Superior temporal gyrus (tissue), 1 donor: ENCODE data around the gene ADGRG4.

ENCODE experiments used
- DNase-seq: peaks from one replicate; pipeline ENCODE4 v3.0.0-alpha.2; 2016; ENCODE audit errors: extremely low spot score

ADGRG4 gene

GRCh38 chrX:136304493-136304892 lies 3.7 kb downstream of the ADGRG4 start:
- no peak for DNase-seq

- no peak for DNase-seq
These were observed 5.4 kb downstream of the ADGRG4 start for GRCh38 chrX:136306182-136306581.

DNA sequence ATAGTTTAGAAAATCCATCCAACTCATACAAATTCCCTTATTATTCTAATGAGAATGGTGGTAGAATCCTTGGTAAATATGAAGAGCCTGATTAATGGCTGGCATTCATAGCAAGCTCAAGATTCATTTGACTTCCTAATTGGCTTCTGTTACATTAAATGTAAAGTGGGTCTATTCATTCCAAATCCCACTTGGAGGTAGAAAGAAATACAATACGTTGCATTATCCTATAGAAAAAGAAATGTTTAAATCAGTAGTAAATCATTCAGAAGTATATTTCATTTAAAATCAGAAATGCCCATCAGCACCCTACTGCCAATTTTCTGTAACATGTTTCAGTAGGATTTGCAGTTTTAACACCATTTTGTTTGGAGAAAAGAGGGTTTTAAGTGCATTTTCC lies 6.7 kb downstream of the ADGRG4 start:
- no peak for DNase-seq

GRCh38 chrX:136310411-136310810 lies 9.6 kb downstream of the ADGRG4 start:
- no peak for DNase-seq

- DNase-seq: no peak
These were observed 17.4 kb downstream of the ADGRG4 start for GRCh38 chrX:136318156-136318555.

GRCh38 chrX:136318895-136319597 lies 18.3 kb downstream of the ADGRG4 start:
- DNase-seq: no peak

GRCh38 chrX:136319600-136319999 lies 18.8 kb downstream of the ADGRG4 start:
- DNase-seq: no peak

GRCh38 chrX:136321532-136321931 lies 20.8 kb downstream of the ADGRG4 start:
- DNase-seq: no peak

- no peak for DNase-seq
These were observed 21.3 kb downstream of the ADGRG4 start for GRCh38 chrX:136322064-136322463.

DNA sequence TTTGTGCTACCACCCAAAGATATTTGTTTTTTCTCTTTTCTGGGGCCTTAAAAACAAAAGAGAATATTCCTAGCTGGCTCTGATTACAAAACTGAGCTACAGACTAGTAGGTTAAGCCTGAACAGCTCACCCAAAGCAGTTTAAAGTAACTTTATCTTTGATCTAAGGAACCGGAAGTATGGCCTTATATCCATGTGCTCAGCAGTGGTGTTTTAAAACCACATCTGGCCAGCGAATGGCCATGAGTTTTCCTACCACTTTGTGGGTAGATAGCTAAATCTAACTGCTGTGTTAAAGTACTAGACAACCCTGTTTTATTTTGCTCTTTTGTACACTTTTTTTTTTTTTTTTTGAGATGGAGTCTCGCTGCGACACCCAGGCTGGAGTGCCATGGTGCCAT lies 24.6 kb downstream of the ADGRG4 start:
- DNase-seq: no peak

GRCh38 chrX:136328933-136329332 lies 28.2 kb downstream of the ADGRG4 start:
- no peak for DNase-seq

DNA sequence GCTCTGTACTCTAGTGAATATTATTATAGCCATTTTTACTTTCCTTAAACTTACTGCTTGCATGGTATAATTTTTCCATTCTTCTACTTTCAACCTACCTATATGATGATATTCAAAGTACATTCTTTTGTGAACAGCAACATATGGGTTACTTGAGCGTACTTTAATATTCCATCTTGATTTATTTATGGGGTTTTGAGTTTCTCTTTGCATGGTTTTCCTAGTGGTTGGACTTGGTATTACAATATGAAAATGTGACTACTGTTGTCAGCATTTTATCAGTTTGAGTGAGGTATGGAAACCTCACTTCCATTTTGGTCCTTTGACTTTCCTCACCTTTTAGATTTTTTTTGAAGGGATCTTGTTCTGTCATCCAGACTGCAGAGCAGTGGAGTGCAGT lies 35.9 kb downstream of the ADGRG4 start:
- DNase-seq: no peak

DNA sequence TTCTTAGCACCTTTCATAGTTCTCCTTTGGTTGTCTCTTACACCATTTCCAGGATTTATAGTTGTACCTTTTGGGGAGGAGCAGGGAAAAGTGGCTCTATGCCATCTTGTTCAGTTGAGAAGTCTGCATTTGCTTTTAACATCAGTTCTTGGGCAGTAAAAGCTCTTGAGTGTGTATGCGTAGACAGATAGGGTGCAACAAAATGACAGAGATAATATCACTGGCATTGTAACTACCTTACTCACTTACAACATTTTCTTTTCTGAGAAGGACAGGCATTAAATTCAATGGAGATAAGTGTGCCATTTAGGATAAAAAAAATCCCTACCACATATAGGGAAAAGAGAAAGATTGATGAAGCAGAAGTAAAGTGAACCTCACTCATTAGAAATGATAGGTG lies 38.9 kb downstream of the ADGRG4 start:
- DNase-seq: no peak

DNA sequence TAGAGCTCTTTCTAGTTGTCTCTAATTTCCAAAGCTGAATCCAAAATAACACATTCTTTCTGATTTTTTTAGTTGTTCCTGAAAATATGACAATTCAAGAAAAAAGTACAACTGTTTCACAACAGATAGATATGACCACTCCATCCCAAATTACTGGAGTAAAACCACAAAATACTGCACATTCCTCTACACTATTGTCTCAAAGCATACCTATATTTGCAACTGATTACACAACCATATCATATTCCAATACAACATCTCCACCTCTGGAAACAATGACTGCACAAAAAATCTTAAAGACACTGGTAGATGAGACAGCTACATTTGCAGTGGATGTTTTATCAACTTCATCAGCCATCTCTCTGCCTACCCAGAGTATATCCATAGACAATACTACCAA lies 43.6 kb downstream of the ADGRG4 start:
- no peak for DNase-seq

DNA sequence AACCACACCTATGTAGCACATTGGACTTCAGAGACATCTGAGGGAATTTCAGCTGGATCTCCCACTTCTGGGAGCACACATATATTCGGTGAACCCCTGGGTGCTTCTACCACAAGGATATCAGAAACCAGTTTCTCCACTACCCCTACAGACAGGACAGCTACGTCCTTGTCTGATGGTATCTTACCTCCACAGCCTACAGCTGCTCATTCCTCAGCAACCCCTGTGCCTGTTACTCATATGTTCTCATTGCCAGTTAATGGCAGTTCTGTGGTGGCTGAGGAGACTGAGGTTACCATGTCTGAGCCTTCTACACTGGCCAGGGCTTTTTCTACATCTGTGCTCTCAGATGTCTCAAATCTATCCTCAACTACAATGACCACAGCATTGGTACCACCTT lies 45.7 kb downstream of the ADGRG4 start:
- DNase-seq: no peak

- no peak for DNase-seq
These were observed 46.9 kb downstream of the ADGRG4 start for GRCh38 chrX:136347706-136348105.

DNA sequence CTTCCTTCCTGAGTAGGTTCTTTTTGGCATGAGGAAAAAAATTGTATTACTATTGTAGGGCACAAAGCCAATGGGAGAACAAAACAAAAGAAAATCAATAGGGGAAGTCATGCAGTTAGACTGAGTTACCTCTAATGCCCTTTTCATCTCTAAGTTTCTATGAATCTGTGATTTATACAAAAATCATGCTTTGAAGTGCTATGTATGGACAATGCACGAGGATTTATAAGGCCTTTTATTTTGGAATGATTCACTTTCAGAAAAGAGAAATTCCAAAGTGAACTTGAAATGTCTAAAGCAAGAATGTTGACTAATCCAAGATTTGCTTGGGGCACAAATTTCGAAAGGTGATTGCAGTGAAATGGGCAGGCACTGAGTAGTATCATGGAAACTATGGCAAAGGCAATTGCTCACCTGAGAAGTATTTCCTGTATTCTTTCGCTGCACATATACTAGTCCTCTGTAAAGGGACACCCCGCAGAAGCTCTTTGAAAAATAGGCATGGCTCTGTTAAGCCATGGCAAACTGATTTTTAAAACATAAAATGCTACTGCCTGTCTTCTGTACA lies 52.8 kb downstream of the ADGRG4 start:
- no peak for DNase-seq

DNA sequence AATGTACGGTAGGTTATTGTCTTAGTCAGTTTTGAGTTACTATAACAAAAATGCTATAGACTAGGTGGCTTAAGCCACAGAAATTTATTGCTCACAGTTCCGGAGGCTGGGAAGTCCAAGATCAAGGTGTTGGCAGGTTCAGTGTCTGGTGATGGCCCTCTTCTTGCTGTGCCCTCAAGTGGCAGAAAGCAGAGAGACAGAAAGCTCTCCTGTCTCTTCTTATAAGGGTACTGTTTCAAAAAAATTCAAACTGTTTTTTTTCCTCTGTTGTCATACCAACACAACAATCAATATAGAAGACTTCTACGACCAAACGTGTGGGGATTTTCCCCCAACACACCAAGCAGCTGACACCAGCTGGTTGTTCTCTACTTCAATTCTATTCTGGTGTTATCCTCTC lies 53.4 kb downstream of the ADGRG4 start:
- no peak for DNase-seq

GRCh38 chrX:136369377-136369776 lies 68.6 kb downstream of the ADGRG4 start:
- no peak for DNase-seq

DNA sequence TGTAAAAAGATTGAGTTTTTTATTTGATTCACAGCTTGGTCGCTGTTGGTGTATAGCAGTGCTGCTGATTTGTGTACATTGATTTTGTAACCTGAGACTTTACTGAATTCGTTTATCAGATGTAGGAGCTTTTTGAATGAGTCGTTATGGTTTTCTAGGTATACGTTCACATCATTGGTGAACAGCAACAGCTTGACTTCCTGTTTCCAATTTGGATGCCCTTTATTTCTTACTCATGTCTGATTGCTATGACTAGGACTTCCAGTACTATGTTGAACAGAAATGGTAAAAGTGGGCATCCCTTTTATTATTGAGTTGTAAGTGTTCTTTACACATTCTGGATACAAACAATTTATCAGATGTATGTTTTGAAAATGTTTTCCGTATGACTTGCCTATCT lies 76.0 kb downstream of the ADGRG4 start:
- DNase-seq: no peak

DNA sequence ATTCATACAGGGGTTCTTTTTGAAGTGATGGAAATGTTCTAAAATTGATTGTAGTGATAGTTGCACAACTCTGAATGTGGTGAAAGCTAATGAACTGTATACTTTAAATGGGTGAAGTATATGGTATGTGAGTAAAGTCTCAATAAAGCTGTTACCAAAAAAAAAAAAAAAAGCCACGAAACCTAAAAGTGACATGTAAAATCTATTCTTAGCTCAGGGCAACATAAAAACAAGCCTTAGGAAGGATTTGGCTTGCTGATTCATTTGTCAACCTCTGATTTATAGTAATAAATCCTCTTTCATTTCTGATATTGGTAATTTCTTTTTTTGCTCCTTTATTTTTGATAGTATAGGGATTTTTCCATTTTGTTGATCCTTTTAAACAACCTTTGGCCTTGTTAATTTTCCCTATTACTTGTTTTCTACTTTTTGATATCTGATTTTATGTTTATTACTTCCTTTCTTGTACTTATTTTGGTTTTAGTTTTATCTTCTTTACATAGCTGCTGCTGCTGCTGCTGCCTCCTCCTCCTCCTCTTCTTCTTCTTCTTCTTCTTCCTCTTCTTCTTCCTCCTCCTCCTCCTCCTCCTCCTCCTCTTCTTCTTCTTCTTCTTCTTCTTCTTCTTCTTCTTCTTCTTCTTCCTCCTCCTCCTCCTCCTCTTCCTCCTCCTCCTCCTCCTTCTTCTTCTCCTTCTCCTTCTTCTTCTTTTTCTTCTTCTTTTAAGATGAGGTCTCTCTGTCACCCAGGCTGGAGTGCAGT lies 79.4 kb downstream of the ADGRG4 start:
- DNase-seq: no peak

DNA sequence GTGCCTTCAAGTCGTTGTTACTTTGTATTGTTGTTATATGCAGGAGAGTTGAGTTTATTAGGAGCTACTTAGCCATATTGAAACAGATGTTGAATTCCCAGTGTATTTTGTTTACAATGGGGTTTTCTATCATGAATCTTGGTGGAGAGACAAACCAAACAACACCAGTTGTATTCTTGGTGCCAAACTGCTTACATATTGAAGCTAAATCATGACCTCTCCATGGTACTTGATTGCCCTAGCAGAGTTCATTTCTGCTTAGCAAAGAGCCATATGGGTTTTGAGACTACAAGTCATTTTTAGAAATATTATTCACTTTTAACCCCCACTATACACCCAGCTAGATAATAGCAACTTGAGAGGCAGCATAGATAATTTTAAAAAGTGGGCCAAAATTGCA lies 85.4 kb downstream of the ADGRG4 start:
- DNase-seq: no peak

DNA sequence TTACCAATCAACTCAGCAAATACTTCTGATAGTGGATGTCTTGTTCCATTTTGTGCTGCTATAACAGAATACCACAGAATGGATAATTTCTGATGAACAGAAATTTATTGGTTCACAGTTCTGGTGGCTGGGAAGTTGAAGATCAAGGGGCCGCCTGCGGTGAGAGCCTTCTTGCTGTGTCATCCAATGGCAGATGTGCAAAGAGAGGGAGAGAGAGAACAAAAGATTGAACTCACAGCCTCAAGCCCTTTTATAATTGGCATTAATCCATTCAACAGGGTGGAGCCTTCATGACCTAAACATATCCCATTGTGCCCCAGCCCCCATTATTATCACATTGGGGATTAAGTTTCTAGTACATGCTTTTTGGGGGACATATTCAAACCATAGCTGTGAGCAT lies 86.1 kb downstream of the ADGRG4 start:
- DNase-seq: no peak
